DND-41 (cell line): ENCODE results near the gene TEX2.

Source experiments
- ATAC-seq: fragments of 200-7000 bp; cut with Tn5 transposase; 3 replicates; pipeline ENCODE4 v1.9.1; 2021; ENCODE audit warnings: low read depth; ENCODE audit not compliant: insufficient read depth
- DNase-seq: peaks from one replicate; pipeline ENCODE4 v3.0.0-alpha.2; 2020
- H2AFZ ChIP-seq: 2 replicates; pipeline ENCODE4 v1.6.0; 2012; ENCODE audit warnings: low read depth, low read length
- H3K27ac ChIP-seq: 2 replicates; pipeline ENCODE4 v1.5.1; 2012; ENCODE audit warnings: low read length, inconsistent platforms
- H3K27me3 ChIP-seq: fragments of 200-600 bp; sonication (generic); 2 replicates; pipeline ENCODE4 v1.6.0; 2012; ENCODE audit warnings: low read length, mild to moderate bottlenecking, inconsistent platforms; ENCODE audit not compliant: insufficient read depth, poor library complexity
- H3K36me3 ChIP-seq: 2 replicates; pipeline ENCODE4 v1.5.1; 2012; ENCODE audit warnings: low read length, inconsistent platforms; ENCODE audit not compliant: insufficient read depth
- H3K4me1 ChIP-seq: 2 replicates; pipeline ENCODE4 v1.5.1; 2012; ENCODE audit warnings: mild to moderate bottlenecking, low read length; ENCODE audit not compliant: insufficient read depth
- H3K4me2 ChIP-seq: 2 replicates; pipeline ENCODE4 v1.6.0; 2012; ENCODE audit warnings: mild to moderate bottlenecking, moderate library complexity, low read length, inconsistent platforms; ENCODE audit not compliant: insufficient read depth
- H3K4me3 ChIP-seq, 2 experiments: fragments of 200-600 bp in 1 of 2; shearing (Covaris generic) in 1 of 2; 2 replicates each; pipeline ENCODE4 v1.5.1; 2012 to 2016; ENCODE audit warnings: inconsistent platforms in 2 of 2, low read length in 2 of 2, mild to moderate bottlenecking in 2 of 2, low read depth in 1 of 2, moderate library complexity in 1 of 2
- H3K79me2 ChIP-seq: 2 replicates; pipeline ENCODE4 v1.6.0; 2012; ENCODE audit warnings: low read length, inconsistent platforms; ENCODE audit not compliant: insufficient read depth
- H3K9ac ChIP-seq: 2 replicates; pipeline ENCODE4 v1.6.0; 2012; ENCODE audit warnings: low read depth, mild to moderate bottlenecking, inconsistent platforms, low read length, moderate library complexity
- H3K9me3 ChIP-seq: 2 replicates; pipeline ENCODE4 v1.5.1; 2012; ENCODE audit warnings: low read length, moderate library complexity, mild to moderate bottlenecking, inconsistent platforms; ENCODE audit not compliant: insufficient read depth, severe bottlenecking
- H4K20me1 ChIP-seq: 2 replicates; pipeline ENCODE4 v1.6.0; 2012; ENCODE audit warnings: low read length; ENCODE audit not compliant: insufficient read depth
- EZH2 ChIP-seq: IDR thresholded peaks from 3 replicates; pipeline ENCODE4 v1.6.1; 2012; ENCODE audit warnings: borderline replicate concordance, low read depth, mild to moderate bottlenecking, moderate library complexity, low read length, inconsistent platforms; ENCODE audit not compliant: severe bottlenecking
- TF ChIP-seq, protein P1 (sequence below): IDR thresholded peaks from 2 replicates; pipeline ENCODE4 v1.5.1; 2012; ENCODE audit warnings: borderline replicate concordance, low read length, moderate library complexity, mild to moderate bottlenecking; ENCODE audit not compliant: poor library complexity, severe bottlenecking; ENCODE audit errors: extremely low read depth

TEX2 gene

DNA sequence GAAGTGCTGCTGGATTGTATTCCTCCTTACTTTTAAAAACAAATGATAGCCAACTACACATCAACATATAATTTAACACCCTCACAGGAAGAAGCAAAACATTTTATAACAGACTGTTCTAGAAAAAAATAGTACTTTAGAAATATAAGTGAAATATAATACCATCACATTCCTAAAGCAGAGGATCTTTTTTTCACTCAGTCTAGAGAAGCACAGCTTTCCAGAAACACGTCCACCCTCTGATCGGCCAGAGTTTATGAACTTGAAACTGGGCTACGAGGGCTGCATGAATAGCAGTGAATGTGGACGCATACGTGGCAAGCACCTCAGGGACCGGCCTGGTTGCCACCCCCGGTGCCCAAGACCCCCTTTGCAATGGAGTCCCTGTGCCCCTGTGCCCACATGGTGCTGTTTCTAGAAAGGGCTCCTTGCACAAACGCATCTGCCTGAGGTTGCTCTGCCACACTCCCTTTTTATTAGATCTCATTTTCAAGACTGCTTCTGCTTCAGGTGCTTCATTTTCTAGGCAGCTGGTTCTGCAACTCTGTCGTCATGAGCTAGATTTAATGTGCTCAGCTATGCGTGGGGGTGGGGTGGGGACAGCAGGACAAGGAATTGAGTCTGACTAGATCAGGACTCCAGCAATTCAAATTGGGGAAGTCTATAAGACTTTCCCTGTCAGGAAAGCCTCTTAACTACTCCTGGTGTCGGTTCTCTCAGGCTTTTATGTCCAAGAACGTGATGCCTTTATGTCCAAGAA, 104.0 kb downstream of the TEX2 start:
- TF ChIP-seq EZH2: no peak
- TF ChIP-seq, protein P1, sequence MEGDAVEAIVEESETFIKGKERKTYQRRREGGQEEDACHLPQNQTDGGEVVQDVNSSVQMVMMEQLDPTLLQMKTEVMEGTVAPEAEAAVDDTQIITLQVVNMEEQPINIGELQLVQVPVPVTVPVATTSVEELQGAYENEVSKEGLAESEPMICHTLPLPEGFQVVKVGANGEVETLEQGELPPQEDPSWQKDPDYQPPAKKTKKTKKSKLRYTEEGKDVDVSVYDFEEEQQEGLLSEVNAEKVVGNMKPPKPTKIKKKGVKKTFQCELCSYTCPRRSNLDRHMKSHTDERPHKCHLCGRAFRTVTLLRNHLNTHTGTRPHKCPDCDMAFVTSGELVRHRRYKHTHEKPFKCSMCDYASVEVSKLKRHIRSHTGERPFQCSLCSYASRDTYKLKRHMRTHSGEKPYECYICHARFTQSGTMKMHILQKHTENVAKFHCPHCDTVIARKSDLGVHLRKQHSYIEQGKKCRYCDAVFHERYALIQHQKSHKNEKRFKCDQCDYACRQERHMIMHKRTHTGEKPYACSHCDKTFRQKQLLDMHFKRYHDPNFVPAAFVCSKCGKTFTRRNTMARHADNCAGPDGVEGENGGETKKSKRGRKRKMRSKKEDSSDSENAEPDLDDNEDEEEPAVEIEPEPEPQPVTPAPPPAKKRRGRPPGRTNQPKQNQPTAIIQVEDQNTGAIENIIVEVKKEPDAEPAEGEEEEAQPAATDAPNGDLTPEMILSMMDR: no peak
- no peaks in the 10 kb centered on the region for H3K4me1 ChIP-seq

DNA sequence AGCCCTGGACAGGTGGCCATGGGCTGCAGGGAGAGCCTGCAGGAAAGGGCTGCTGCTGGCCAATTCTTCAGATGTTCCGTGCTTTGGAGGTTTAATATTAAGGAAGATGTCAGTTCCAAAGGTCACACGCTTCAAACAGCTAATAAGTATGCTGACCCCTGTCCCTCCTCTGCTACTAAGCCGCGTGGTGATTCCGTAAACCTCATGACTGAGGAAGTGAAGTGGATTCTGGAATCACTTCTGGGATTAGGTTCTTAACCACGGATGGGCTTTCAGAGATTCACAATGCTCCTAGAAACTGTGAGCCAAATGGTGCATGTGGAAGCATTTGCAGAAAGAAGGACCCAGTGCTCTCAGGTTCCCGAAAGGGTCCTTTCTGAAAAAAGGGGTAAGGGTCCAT, 104.7 kb downstream of the TEX2 start:
- Histone ChIP-seq H4K20me1 (no peaks in the 10 kb centered on the region), H3K27me3 (no peaks in the 10 kb centered on the region), H3K4me1 (no peaks in the 10 kb centered on the region), H3K9ac (no peak overlapping the region), H3K36me3 (peaks cover 5% of the 10 kb centered on the region; the same call in 1 of the 2 replicates), H2AFZ (no peak overlapping the region), H3K4me3 (no peak overlapping the region), H3K9me3 (no peaks in the 10 kb centered on the region), H3K27ac (no peak overlapping the region), H3K4me2 (no peak overlapping the region), H3K79me2 (no peaks in the 10 kb centered on the region)
- DNase-seq: no peak
- TF ChIP-seq, protein P1: no peak
- TF ChIP-seq EZH2: no peak
- no peak for ATAC-seq

More for the DNA sequence above, 104.0 kb downstream of the TEX2 start:
- no peaks in the 10 kb centered on the region; the same call in 1 of the 2 replicates for H3K36me3 ChIP-seq
- no peaks in the 10 kb centered on the region for H3K27me3 ChIP-seq
- H3K4me3 ChIP-seq: no peak overlapping the region
- ATAC-seq: no peak
- H4K20me1 ChIP-seq: no peaks in the 10 kb centered on the region
- no peak overlapping the region for H2AFZ ChIP-seq
- DNase-seq: no peak
- H3K9me3 ChIP-seq: no peaks in the 10 kb centered on the region
- no peak overlapping the region for H3K27ac ChIP-seq
- no peak overlapping the region for H3K4me2 ChIP-seq
- no peaks in the 10 kb centered on the region for H3K79me2 ChIP-seq
- H3K9ac ChIP-seq: no peak overlapping the region

DNA sequence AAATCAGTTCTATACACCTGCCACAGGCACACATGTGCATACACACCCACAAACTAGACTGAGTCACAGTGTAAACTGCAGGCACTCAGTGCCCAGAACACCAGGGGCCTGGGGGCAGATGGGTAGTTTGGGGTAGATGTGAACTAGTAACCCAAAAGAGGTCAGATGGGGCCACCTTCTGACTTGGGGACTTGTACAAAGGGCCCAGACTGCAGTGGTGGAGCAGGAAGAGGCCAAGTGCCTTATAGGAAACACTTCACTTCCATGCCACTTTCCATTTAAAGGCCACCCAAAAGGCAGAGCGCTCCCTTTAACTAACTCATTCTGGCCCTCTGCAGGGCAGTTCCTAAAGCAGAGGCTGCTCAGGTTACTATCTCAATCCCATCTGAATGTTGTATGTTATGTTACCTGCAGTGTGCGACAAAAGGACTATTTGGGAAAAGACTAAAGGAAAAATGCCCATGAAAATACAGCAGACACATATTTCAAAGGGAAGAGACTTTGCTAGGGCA, 105.3 kb downstream of the TEX2 start:
- Histone ChIP-seq H3K27me3 (no peaks in the 10 kb centered on the region), H3K4me1 (no peaks in the 10 kb centered on the region), H3K79me2 (no peaks in the 10 kb centered on the region), H3K36me3 (peaks cover 11% of the 10 kb centered on the region; the same call in 1 of the 2 replicates), H4K20me1 (no peaks in the 10 kb centered on the region), H3K9me3 (no peaks in the 10 kb centered on the region), H3K4me3 (no peak overlapping the region), H3K4me2 (no peak overlapping the region), H3K27ac (no peak overlapping the region; the same call in 1 of the 2 replicates), H3K9ac (no peak overlapping the region), H2AFZ (no peak overlapping the region)
- TF ChIP-seq, protein P1: no peak
- no peak for TF ChIP-seq EZH2
- ATAC-seq (no peak), DNase-seq (no peak)
